ENCODE measurements around the gene CABLES1. TPM values are rescaled to one million over a fixed set of nuclear protein-coding genes. Genes with fewer than 3 reads are reported as not detected.

Gene CABLES1
- polyA plus RNA-seq, 1 of the 3 experiments (the other 2 are of a cell fraction), result 2.2 TPM

GRCh38 chr18:23102493-23103261, 32.6 kb upstream of the CABLES1 start (continued):
- TF ChIP-seq YY1 (IDR thresholded peaks at IDR 0.05; ENCODE audit: low read depth), result no peak
- TF ChIP-seq MAX (IDR thresholded peaks at IDR 0.05; ENCODE audit: low read depth), result no peak

GRCh38 chr18:23103449-23103848, 31.8 kb upstream of the CABLES1 start:
- Histone ChIP-seq H3K27ac (ENCODE audit: low read depth in 2 of 2, low read length in 1 of 2) (no peak overlapping the region), H4K20me1 (ENCODE audit: insufficient read depth) (no peaks in the 10 kb centered on the region), H3K9me2 (no peaks in the 10 kb centered on the region), H3F3A (replicated peaks; ENCODE audit: insufficient read depth) (peaks cover 34% of the 10 kb centered on the region), H3K79me2 (ENCODE audit: insufficient read depth) (no peaks in the 10 kb centered on the region), H3K4me2 (no peak overlapping the region), H3K4me3 (ENCODE audit: low read depth in 2 of 2, low read length in 1 of 2) (no peak overlapping the region), H3K36me3 (replicated peaks in 1 of 2; ENCODE audit: control insufficient read depth in 1 of 2, insufficient read depth in 2 of 2, low read length in 1 of 2) (no peaks in the 10 kb centered on the region), H3K27me3 (ENCODE audit: insufficient read depth) (no peaks in the 10 kb centered on the region), H2AFZ (ENCODE audit: low read depth) (no peak overlapping the region), H3K4me1 (ENCODE audit: control insufficient read depth in 1 of 2, insufficient read depth in 2 of 2, low read depth in 1 of 2, low read length in 1 of 2) (peaks cover 0 to 22% of the 10 kb centered on the region in 2 experiments; a peak in 1 of 4 replicates), H3K9ac (no peak overlapping the region), H3K9me3 (no peaks in the 10 kb centered on the region)
- CTCF ChIA-PET, result interaction anchor here (1.0 to 2.2 kb wide), 4 partner anchors 25 to 276 kb away, joined by 3 to 4 read pairs (median 4); no protein-coding TSS in a partner anchor
- WGBS (ENCODE audit: low lambda C conversion rate), result 93% methylated on average over 4 of the region's 4 CpGs
- DNase-seq, result no peak
- POLR2A ChIA-PET, result no interaction called here
- no peak for TF ChIP-seq FOXM1 (IDR thresholded peaks at IDR 0.05; ENCODE audit: low read depth)
- no peak for TF ChIP-seq RCOR1 (IDR thresholded peaks at IDR 0.05; ENCODE audit: low read length)
- no peak for TF ChIP-seq TAF1 (IDR thresholded peaks at IDR 0.05; ENCODE audit: borderline replicate concordance, low read depth, low read length)
- TF ChIP-seq TCF12 (IDR thresholded peaks at IDR 0.05), result no peak
- TF ChIP-seq ZBTB33 (IDR thresholded peaks at IDR 0.05; ENCODE audit: borderline replicate concordance, low read depth), result no peak
- TF ChIP-seq SMC3 (IDR thresholded peaks at IDR 0.05; ENCODE audit: low read depth, low read length), result no peak
- no peak for TF ChIP-seq NRF1 (IDR thresholded peaks at IDR 0.05; ENCODE audit: low read depth, low read length)
- no peak for TF ChIP-seq REST (IDR thresholded peaks at IDR 0.05; ENCODE audit: low read depth, low read length)
- no peak; the same call in 1 of the 2 replicates for TF ChIP-seq CTCF (IDR thresholded peaks at IDR 0.05)
- no peak for TF ChIP-seq JUND (IDR thresholded peaks at IDR 0.05)
- no peak for TF ChIP-seq MXI1 (IDR thresholded peaks at IDR 0.05; ENCODE audit: low read depth, low read length)
- TF ChIP-seq RAD21 (IDR thresholded peaks at IDR 0.05; ENCODE audit: low read length), result no peak
- TF ChIP-seq USF2 (IDR thresholded peaks at IDR 0.05; ENCODE audit: borderline replicate concordance, low read depth, low read length), result no peak
- no peak for TF ChIP-seq MAX (IDR thresholded peaks at IDR 0.05; ENCODE audit: low read depth)
- no peak for TF ChIP-seq CHD2 (IDR thresholded peaks at IDR 0.05; ENCODE audit: low read length, partially characterized antibody)
- TF ChIP-seq IRF3 (IDR thresholded peaks at IDR 0.05; ENCODE audit: low read depth, low read length), result no peak
